HFF-Myc (cell line): ENCODE measurements around the gene MAPKAP1.

Experiments used
- DNase-seq: peaks from one replicate; pipeline ENCODE4 v3.0.0-alpha.2; 2011; ENCODE audit warnings: low read depth; ENCODE audit errors: extremely low read depth
- H3K4me3 ChIP-seq: replicated peaks from 2 replicates; pipeline ENCODE4 v1.5.1; 2011; ENCODE audit warnings: low read depth, mild to moderate bottlenecking, control low read depth, low read length
- TF ChIP-seq, protein P1 (sequence below): IDR thresholded peaks from 2 replicates; pipeline ENCODE4 v1.5.1; 2012; ENCODE audit warnings: mild to moderate bottlenecking, low read depth, low read length, control low read depth; ENCODE audit errors: missing control alignments

MAPKAP1 gene

DNA sequence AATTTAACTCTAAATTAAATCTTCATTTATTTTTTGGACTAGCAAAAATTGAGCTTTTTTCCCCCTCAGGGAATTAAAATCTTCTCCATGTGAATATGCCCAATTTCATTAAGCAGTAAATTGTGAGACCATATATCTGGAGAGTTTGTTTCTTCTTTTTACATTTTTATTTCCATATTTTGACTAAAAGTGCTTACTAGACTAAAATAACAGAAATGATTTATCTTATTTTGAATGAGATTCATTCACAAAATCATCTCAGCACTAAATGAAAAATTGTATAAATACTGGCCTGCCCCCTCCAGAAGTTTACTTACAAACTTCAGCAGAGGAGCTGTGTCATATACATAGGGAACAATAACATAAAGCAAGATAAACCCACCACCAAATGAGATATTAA, 26.6 kb downstream of the MAPKAP1 start:
- TF ChIP-seq, protein P1, sequence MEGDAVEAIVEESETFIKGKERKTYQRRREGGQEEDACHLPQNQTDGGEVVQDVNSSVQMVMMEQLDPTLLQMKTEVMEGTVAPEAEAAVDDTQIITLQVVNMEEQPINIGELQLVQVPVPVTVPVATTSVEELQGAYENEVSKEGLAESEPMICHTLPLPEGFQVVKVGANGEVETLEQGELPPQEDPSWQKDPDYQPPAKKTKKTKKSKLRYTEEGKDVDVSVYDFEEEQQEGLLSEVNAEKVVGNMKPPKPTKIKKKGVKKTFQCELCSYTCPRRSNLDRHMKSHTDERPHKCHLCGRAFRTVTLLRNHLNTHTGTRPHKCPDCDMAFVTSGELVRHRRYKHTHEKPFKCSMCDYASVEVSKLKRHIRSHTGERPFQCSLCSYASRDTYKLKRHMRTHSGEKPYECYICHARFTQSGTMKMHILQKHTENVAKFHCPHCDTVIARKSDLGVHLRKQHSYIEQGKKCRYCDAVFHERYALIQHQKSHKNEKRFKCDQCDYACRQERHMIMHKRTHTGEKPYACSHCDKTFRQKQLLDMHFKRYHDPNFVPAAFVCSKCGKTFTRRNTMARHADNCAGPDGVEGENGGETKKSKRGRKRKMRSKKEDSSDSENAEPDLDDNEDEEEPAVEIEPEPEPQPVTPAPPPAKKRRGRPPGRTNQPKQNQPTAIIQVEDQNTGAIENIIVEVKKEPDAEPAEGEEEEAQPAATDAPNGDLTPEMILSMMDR = no peak
- H3K4me3 ChIP-seq = no peak overlapping the region
- no peak for DNase-seq

DNA sequence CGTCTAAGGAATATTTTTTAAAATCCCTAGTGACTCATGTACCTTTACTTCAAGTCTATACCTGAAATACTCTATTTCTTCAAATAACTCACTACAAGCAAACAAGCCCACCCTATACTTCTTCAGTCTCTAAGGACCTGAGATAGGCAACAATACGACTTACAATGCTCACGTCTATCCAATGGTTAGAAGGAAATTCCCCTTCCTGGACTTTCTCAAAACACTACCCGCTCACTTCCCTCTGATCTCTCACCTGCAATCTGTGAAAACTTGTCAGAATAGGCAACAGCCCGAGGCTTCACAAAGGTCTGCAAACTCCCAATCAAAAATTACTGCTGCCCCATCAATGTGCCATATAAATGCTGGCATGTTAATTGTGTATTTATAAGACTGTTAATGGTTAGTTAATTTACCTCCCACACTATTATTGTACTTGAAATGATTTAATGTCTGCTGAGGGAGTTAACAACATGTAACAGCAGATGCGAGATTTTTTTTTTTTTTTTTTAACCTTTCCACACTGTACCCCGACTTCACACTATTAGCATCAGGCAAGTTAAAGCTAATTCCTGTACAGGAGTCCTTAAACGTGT, 27.3 kb downstream of the MAPKAP1 start:
- no peak overlapping the region for H3K4me3 ChIP-seq
- TF ChIP-seq, protein P1 = no peak
- no peak for DNase-seq

DNA sequence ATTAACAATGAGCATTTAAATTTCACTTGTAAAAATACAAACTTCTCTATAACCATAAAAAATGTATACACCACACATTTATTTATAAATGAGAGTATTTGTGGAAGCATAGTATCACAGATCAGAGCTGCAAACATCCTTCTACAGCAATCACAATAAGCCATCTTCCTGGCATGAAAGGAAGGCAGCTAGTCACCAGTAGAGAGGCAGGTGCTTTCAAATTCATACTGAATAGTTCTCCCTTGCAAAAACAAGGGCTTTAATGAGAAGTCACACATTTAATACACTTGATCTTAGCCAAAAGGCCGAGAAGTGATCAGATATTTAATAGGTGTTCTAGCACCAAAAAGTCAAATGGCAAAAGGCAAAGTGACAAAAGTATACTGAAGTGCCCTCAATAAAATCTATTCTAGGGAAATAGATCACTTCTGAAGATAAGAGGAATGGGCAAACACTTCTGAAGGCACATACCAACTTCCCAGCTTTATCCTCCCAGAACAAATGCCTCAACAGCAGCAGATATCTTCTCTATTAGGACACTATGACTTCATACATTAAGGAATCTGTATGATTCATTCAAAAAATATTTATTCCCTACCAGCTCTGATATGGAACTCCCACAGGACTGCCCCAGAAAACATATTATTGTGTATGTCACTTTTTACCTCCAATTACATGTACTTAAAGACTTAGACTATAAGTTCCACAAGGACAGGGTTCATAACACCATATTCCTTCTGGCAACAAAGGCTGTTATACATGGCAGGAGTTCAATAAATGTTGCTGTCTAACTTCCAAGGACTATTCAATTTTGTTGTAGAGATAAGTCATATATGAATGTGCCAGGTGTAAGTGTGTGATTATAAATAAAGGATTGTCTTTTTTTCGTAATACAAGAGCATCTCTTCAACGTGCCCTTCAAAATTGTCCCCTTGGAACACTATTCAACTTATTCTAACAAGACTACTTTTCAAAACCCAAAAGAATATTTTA, 31.7 kb downstream of the MAPKAP1 start:
- peak; percentile 56 for DNase-seq
- TF ChIP-seq, protein P1 = no peak
- H3K4me3 ChIP-seq = no peak overlapping the region

DNA sequence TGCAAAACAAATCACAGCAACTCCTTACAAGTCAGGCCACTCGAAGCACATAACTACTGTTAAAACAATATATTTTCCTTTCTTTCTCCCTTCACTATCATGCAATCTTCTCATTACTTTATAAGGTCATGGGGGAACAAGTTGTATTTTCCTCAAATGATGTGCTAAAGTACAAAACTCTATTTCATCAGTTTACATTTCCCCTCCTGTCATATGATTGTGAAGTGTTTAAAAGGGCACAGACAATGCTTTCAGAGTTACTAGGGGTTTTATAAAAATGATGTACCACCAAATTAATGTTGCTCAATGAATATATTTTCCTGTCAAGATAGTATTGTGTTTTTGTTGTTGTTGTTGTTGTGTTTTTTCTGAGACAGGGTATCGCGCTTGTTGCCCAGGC, 34.1 kb downstream of the MAPKAP1 start:
- DNase-seq = no peak
- no peak overlapping the region for H3K4me3 ChIP-seq
- TF ChIP-seq, protein P1 = no peak

DNA sequence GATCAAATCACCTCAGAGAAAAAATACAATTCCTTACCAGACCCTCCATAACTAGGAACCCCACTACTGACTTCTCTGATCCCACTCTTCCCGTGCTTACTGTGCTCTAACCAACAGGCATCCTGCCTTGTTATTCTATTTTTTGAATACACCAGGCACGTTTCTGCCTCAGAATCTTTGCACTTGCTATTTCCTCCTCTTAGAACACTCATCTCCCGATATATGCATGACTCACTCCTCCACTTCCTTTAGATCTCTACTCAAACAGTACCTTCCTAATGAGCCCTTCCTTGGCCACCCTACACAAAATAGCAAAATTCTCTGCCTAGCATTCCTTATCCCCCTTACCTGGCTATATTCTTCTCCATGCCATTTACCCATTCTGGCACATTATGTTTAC, 43.9 kb downstream of the MAPKAP1 start:
- DNase-seq = peak; percentile 22
- TF ChIP-seq, protein P1 = no peak
- H3K4me3 ChIP-seq = no peak overlapping the region

DNA sequence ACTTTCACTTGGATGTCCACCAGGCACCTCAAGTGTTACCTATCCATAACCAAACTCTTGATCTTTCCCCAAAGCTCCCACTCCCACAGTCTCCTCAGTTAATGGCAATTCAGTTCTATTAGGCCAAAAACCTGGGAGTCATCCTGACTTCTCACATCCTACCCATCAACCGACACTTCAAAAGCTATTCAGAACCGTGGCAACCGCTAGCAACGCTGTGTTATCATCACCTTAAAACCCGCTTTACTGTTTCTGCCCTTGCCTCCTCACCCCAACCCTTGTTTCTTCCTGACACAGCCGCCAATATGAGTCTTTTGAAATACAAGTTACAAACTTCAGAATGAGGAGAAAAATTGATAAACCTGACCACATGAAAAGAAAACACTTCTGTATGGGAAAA, 46.5 kb downstream of the MAPKAP1 start:
- no peak for DNase-seq

More for the DNA sequence above, 46.5 kb downstream of the MAPKAP1 start:
- TF ChIP-seq, protein P1 = no peak
- no peak overlapping the region for H3K4me3 ChIP-seq
